Smooth muscle cell of trachea (primary cell): ENCODE measurements around the gene MIB1. TPM values are rescaled to one million over a fixed set of nuclear protein-coding genes. Genes with fewer than 3 reads are reported as not detected.

ENCODE experiments used
- total RNA-seq: library from RNA; depleted of rRNA; stranded (reverse); fragments of >200 nt; gene quantifications from 2 replicates; pipeline ENCODE4 v1.2.1, GENCODE V29; 2014

Gene MIB1
- total RNA-seq: 58.9 and 60.7 TPM in 2 replicates

GRCh38 chr18:21740538-21741311 is at the start of gene MIB1:
Gene MIB1 (plus strand): TSS chr18:21740792. CDS start chr18:21741584, 792 bp downstream.

GRCh38 chr18:21704603-21705364 is 35.8 kb upstream of the MIB1 start, which contains the start of gene ABHD3:
Gene ABHD3 (minus strand): TSS chr18:21704774. CDS start chr18:21704665, 109 bp downstream.

Other genes starting within 250 kb of the MIB1 start
- 8.4 and 14.8 TPM in 2 replicates for gene ESCO1, start 140.1 kb upstream of the MIB1 start, total RNA-seq
- 5.0 and 14.7 TPM in 2 replicates for gene SNRPD1, start 128.5 kb upstream of the MIB1 start, total RNA-seq
- 6.5 and 7.4 TPM in 2 replicates for gene ABHD3, start 36.0 kb upstream of the MIB1 start, total RNA-seq